K562 (cell line): ENCODE measurements around the gene ARHGAP15. TPM values are rescaled to one million over a fixed set of nuclear protein-coding genes. Genes with fewer than 3 reads are reported as not detected.

Experiments used
- ATAC-seq: fragments of 200-7000 bp; cut with Tn5 transposase; 3 replicates; pipeline ENCODE4 v1.9.1; 2020; ENCODE audit warnings: moderate library complexity
- BruUV-seq: library from RNA; stranded (reverse); fragments of 400-500 nt; replicated peaks from 2 replicates; lab custom pipeline; 2021; lab: Mats Ljungman, UMichigan
- CTCF ChIA-PET: fragments of 300-600 bp; formaldehyde crosslinking; extraction: SDS; loops from one replicate; lab custom pipeline; 2021; ENCODE audit warnings: low intra/inter-chr PET ratio; lab: Yijun Ruan, JAX
- POLR2A ChIA-PET: fragments of 300-600, 350-650 bp; sonication (Branson Sonifier 250); formaldehyde crosslinking; extraction: SDS; loops from one replicate; lab custom pipeline; 2021; ENCODE audit warnings: antibody characterized with exemption, inconsistent platforms; lab: Yijun Ruan, JAX
- DNase-seq, 4 experiments: peaks; one replicate each; pipeline versions ENCODE4 v3.0.0 to v3.0.0-alpha.2; 2011 to 2018; ENCODE audit warnings: low spot score in 3 of 4, mixed read lengths in 3 of 4; ENCODE audit errors: extremely low read depth in 1 of 4
- FAIRE-seq: peaks from 2 replicates; lab custom pipeline; 2011; peaks lifted over from hg19 to GRCh38; lab: Jason Lieb, UNC
- H2AFZ ChIP-seq: 2 replicates; pipeline ENCODE4 v1.6.0; 2011; ENCODE audit warnings: low read depth, low read length, control low read depth, inconsistent platforms
- H3K27ac ChIP-seq: fragments of 200-600 bp; 3 replicates; pipeline ENCODE4 v1.8.0; 2011; ENCODE audit warnings: low read depth, mild to moderate bottlenecking, control low read depth, inconsistent platforms, low read length, moderate library complexity, mixed read lengths; ENCODE audit errors: extremely low read depth
- H3K27me3 ChIP-seq, 2 experiments: fragments of 300-600 bp in 1 of 2; 2 replicates in 1 of 2; 3 replicates in 1 of 2; pipeline versions ENCODE4 v1.6.0 to v1.8.0; 2011; ENCODE audit warnings: inconsistent platforms in 2 of 2, low read length in 2 of 2, mild to moderate bottlenecking in 1 of 2, mixed read lengths in 1 of 2, moderate library complexity in 1 of 2; ENCODE audit not compliant: control insufficient read depth in 2 of 2, insufficient read depth in 2 of 2
- H3K36me3 ChIP-seq: fragments of 300-600 bp; 3 replicates; pipeline ENCODE4 v1.8.0; 2011; ENCODE audit warnings: mild to moderate bottlenecking, low read length, inconsistent platforms; ENCODE audit not compliant: control insufficient read depth, insufficient read depth
- H3K4me1 ChIP-seq, 2 experiments: fragments of 200-600 bp in 1 of 2; replicated peaks in 1 of 2; 2 replicates in 1 of 2; 3 replicates in 1 of 2; pipeline versions ENCODE4 v1.5.1 to v1.8.0; 2011; ENCODE audit warnings: inconsistent platforms in 2 of 2, low read length in 2 of 2, mild to moderate bottlenecking in 1 of 2, mixed read lengths in 1 of 2, moderate library complexity in 1 of 2; ENCODE audit not compliant: control insufficient read depth in 2 of 2, insufficient read depth in 2 of 2
- H3K4me2 ChIP-seq: 2 replicates; pipeline ENCODE4 v1.6.1; 2011; ENCODE audit warnings: low read length, control low read depth, inconsistent platforms, mixed read lengths; ENCODE audit not compliant: insufficient read depth
- H3K4me3 ChIP-seq: fragments of 200-600 bp; sonication (generic), shearing (Covaris generic); 2 replicates; pipeline ENCODE4 v1.5.1; 2016; ENCODE audit warnings: control low read depth, inconsistent platforms
- H3K79me2 ChIP-seq: fragments of 200-600 bp; 3 replicates; pipeline ENCODE4 v1.8.0; 2011; ENCODE audit warnings: low read length, inconsistent platforms; ENCODE audit not compliant: control insufficient read depth, insufficient read depth
- H3K9ac ChIP-seq, 2 experiments: 2 replicates each; pipeline versions ENCODE4 v1.6.0 to v1.6.1; 2011; ENCODE audit warnings: low read depth in 2 of 2, low read length in 2 of 2, control low read depth in 1 of 2, inconsistent platforms in 1 of 2, mild to moderate bottlenecking in 1 of 2, mixed read lengths in 1 of 2; ENCODE audit not compliant: insufficient read depth in 1 of 2
- H3K9me1 ChIP-seq: one replicate; pipeline ENCODE4 v1.6.0; 2011; ENCODE audit warnings: inconsistent platforms, mild to moderate bottlenecking, low read length, moderate library complexity; ENCODE audit not compliant: control insufficient read depth, insufficient read depth
- H3K9me3 ChIP-seq: replicated peaks from 2 replicates; pipeline ENCODE4 v1.5.1; 2011; ENCODE audit warnings: low read depth, low read length, inconsistent platforms; ENCODE audit not compliant: control insufficient read depth, insufficient read depth
- H4K20me1 ChIP-seq: replicated peaks from 2 replicates; pipeline ENCODE4 v1.6.1; 2011; ENCODE audit warnings: low read length, inconsistent platforms, mixed read lengths; ENCODE audit not compliant: control insufficient read depth, insufficient read depth
- EGR1 ChIP-seq: fragments of 450-650 bp; conservative IDR thresholded peaks from 2 replicates; pipeline ENCODE4 v1.6.1; 2017; ENCODE audit warnings: mild to moderate bottlenecking
- ESRRA ChIP-seq: fragments of 450-650 bp; IDR thresholded peaks from 2 replicates; pipeline ENCODE4 v1.6.1; 2014; ENCODE audit warnings: low read depth, mild to moderate bottlenecking, moderate library complexity, borderline replicate concordance
- FOXP1 ChIP-seq: sonication (generic); formaldehyde crosslinking; IDR thresholded peaks from 2 replicates; pipeline ENCODE4 v1.8.0; 2022; ENCODE audit warnings: mild to moderate bottlenecking, missing genetic modification reagents
- WGBS: fragments of 100-300 bp; shearing (Covaris generic); methylation state at CpG from one replicate; pipeline ENCODE4 v1.1.6; 2016; ENCODE audit warnings: low coverage, mixed read lengths; ENCODE audit not compliant: insufficient coverage; ENCODE audit errors: missing lambda C conversion rate; 5-methylcytosine and 5-hydroxymethylcytosine counted together
- in situ Hi-C: fragments of 300-500 bp; cut with MboI; formaldehyde crosslinking; loops from 4 replicates; pipeline ENCODE4 v1.15.0; 2018; ENCODE audit warnings: inconsistent platforms, mixed read lengths
- intact Hi-C: fragments of 100-400 bp; cut with micrococcal nuclease; formaldehyde crosslinking; loops from 2 replicates; pipeline ENCODE4 v1.14.2; 2022
- polyA plus RNA-seq, 8 experiments: library from polyadenylated mRNA; depleted of rRNA in 4 of 8; stranded (reverse) in 5 of 8; unstranded in 3 of 8; fragments of >200 nt; fragmentation: Nextera tagmentation in 2 of 8; fragmentation: Illumina TruSeq in 1 of 8; extraction: Ambion mirVana in 2 of 8; extraction: Trizol in 1 of 8; gene quantifications; 2 replicates each; pipeline versions ENCODE4 v1.2.1 to v1.2.3, GENCODE V29; 2011 to 2014; ENCODE audit warnings: inconsistent platforms in 1 of 8, missing spikeins in 1 of 8
- total RNA-seq, 7 experiments: library from RNA; depleted of rRNA in 6 of 7; stranded (reverse); fragments of >200 nt in 6 of 7; fragmentation: Illumina TruSeq in 2 of 7; extraction: Trizol in 2 of 7; gene quantifications; 2 replicates each; pipeline versions ENCODE4 v1.2.1 to v1.2.3, GENCODE V29; 2011 to 2021; ENCODE audit warnings: low replicate concordance in 1 of 7
- TF ChIP-seq, protein P1 (sequence below): fragments of 200-600 bp; sonication (generic); IDR thresholded peaks from one replicate; pipeline ENCODE4 v1.6.1; 2012; ENCODE audit warnings: mild to moderate bottlenecking, low read depth, low read length, inconsistent platforms

The ARHGAP15 gene
- total and polyA plus RNA-seq, 9 of the 15 experiments (the other 6 are each of a cell fraction or from before 2014, with no cell fraction given), result 1.5 to 17.9 (median 7.9) TPM

DNA sequence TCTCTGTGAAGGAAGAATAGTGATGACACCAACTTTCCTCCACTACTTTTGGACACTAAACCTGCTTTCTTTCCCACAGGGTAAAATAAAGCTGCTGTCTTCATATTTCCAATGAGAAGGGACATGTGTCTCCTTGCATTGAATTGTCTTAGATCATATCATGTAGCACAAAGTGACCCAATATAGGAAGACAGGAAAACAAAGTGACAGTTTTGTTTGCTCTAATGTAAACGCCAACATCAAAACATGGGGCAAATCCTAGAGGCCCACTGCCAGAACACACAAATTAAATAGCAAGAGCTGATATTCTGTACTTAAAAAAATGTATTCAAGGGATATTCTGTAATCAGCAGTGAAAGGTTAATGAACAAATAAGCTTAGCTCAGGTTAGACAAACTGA is 36.1 kb downstream of the ARHGAP15 start:
- no peak for TF ChIP-seq EGR1
- no peak for TF ChIP-seq FOXP1 (CRISPR knock-in tag)
- TF ChIP-seq, protein P1, sequence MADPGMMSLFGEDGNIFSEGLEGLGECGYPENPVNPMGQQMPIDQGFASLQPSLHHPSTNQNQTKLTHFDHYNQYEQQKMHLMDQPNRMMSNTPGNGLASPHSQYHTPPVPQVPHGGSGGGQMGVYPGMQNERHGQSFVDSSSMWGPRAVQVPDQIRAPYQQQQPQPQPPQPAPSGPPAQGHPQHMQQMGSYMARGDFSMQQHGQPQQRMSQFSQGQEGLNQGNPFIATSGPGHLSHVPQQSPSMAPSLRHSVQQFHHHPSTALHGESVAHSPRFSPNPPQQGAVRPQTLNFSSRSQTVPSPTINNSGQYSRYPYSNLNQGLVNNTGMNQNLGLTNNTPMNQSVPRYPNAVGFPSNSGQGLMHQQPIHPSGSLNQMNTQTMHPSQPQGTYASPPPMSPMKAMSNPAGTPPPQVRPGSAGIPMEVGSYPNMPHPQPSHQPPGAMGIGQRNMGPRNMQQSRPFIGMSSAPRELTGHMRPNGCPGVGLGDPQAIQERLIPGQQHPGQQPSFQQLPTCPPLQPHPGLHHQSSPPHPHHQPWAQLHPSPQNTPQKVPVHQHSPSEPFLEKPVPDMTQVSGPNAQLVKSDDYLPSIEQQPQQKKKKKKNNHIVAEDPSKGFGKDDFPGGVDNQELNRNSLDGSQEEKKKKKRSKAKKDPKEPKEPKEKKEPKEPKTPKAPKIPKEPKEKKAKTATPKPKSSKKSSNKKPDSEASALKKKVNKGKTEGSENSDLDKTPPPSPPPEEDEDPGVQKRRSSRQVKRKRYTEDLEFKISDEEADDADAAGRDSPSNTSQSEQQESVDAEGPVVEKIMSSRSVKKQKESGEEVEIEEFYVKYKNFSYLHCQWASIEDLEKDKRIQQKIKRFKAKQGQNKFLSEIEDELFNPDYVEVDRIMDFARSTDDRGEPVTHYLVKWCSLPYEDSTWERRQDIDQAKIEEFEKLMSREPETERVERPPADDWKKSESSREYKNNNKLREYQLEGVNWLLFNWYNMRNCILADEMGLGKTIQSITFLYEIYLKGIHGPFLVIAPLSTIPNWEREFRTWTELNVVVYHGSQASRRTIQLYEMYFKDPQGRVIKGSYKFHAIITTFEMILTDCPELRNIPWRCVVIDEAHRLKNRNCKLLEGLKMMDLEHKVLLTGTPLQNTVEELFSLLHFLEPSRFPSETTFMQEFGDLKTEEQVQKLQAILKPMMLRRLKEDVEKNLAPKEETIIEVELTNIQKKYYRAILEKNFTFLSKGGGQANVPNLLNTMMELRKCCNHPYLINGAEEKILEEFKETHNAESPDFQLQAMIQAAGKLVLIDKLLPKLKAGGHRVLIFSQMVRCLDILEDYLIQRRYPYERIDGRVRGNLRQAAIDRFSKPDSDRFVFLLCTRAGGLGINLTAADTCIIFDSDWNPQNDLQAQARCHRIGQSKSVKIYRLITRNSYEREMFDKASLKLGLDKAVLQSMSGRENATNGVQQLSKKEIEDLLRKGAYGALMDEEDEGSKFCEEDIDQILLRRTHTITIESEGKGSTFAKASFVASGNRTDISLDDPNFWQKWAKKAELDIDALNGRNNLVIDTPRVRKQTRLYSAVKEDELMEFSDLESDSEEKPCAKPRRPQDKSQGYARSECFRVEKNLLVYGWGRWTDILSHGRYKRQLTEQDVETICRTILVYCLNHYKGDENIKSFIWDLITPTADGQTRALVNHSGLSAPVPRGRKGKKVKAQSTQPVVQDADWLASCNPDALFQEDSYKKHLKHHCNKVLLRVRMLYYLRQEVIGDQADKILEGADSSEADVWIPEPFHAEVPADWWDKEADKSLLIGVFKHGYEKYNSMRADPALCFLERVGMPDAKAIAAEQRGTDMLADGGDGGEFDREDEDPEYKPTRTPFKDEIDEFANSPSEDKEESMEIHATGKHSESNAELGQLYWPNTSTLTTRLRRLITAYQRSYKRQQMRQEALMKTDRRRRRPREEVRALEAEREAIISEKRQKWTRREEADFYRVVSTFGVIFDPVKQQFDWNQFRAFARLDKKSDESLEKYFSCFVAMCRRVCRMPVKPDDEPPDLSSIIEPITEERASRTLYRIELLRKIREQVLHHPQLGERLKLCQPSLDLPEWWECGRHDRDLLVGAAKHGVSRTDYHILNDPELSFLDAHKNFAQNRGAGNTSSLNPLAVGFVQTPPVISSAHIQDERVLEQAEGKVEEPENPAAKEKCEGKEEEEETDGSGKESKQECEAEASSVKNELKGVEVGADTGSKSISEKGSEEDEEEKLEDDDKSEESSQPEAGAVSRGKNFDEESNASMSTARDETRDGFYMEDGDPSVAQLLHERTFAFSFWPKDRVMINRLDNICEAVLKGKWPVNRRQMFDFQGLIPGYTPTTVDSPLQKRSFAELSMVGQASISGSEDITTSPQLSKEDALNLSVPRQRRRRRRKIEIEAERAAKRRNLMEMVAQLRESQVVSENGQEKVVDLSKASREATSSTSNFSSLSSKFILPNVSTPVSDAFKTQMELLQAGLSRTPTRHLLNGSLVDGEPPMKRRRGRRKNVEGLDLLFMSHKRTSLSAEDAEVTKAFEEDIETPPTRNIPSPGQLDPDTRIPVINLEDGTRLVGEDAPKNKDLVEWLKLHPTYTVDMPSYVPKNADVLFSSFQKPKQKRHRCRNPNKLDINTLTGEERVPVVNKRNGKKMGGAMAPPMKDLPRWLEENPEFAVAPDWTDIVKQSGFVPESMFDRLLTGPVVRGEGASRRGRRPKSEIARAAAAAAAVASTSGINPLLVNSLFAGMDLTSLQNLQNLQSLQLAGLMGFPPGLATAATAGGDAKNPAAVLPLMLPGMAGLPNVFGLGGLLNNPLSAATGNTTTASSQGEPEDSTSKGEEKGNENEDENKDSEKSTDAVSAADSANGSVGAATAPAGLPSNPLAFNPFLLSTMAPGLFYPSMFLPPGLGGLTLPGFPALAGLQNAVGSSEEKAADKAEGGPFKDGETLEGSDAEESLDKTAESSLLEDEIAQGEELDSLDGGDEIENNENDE, result no peak
- no peak for TF ChIP-seq ESRRA
- CTCF ChIA-PET, result no interaction called here
- no peaks in the 10 kb centered on the region for H3K9me3 ChIP-seq
- no peaks in the 10 kb centered on the region for H3K36me3 ChIP-seq
- no peak overlapping the region for H3K4me3 ChIP-seq
- POLR2A ChIA-PET, result no interaction called here
- 7% methylated on average over 1 of the region's 1 CpG for WGBS
- intact Hi-C loops (no loop called here), in situ Hi-C loops (no loop called here)
- H3K9ac ChIP-seq, result no peak overlapping the region
- H2AFZ ChIP-seq, result no peak overlapping the region
- no peaks in the 10 kb centered on the region for H3K27me3 ChIP-seq
- no peaks in the 10 kb centered on the region for H3K4me1 ChIP-seq
- FAIRE-seq (no peak), ATAC-seq (no peak), DNase-seq (no peak)
- H4K20me1 ChIP-seq, result no peaks in the 10 kb centered on the region
- BruUV-seq, result no TSS peak
- no peaks in the 10 kb centered on the region for H3K79me2 ChIP-seq
- H3K4me2 ChIP-seq, result no peak overlapping the region
- H3K9me1 ChIP-seq, result no peaks in the 10 kb centered on the region
- H3K27ac ChIP-seq, result no peak overlapping the region
